Anterior cingulate cortex (tissue), 58 donors: ENCODE data around the gene HTRA1.

ENCODE experiments used
- DNase-seq, 58 donors: peaks; one replicate each; lab custom pipeline; 2025; lab: John Stamatoyannopoulos, UW

HTRA1 gene

GRCh38 chr10:122454071-122454470, 7.3 kb upstream of the HTRA1 start:
- no peak for DNase-seq

GRCh38 chr10:122454603-122455080, 6.7 kb upstream of the HTRA1 start, which contains the start of gene ARMS2:
ARMS2 (plus strand) TSS chr10:122454653; CDS start chr10:122454728, 75 bp downstream.
- DNase-seq, result no peak

GRCh38 chr10:122455376-122456079, 5.8 kb upstream of the HTRA1 start:
- DNase-seq, result no peak

GRCh38 chr10:122457934-122458333, 3.4 kb upstream of the HTRA1 start:
- DNase-seq, result peak in 7 of 58 donors; percentile 15 to 56 (median 38)

- peak in 11 of 58 donors; percentile 23 to 62 (median 39) for DNase-seq
These were observed 2.7 kb upstream of the HTRA1 start for GRCh38 chr10:122458693-122459092.

- no peak for DNase-seq
These were observed 1.6 kb upstream of the HTRA1 start for GRCh38 chr10:122459561-122460273.

GRCh38 chr10:122460891-122461293, 461 bp upstream of the HTRA1 start:
- DNase-seq, result peak in 3 of 58 donors; percentile 31 to 57 (median 57)

GRCh38 chr10:122461729-122462532, 578 bp downstream of the HTRA1 start:
- peak in 4 of 58 donors; percentile 37 to 61 (median 52) for DNase-seq

- peak in 15 of 58 donors; percentile 22 to 51 (median 42) for DNase-seq
These were observed 1.4 kb downstream of the HTRA1 start for GRCh38 chr10:122462533-122463465.

- peak in 4 of 58 donors; percentile 32 to 63 (median 36) for DNase-seq
These were observed 2.3 kb downstream of the HTRA1 start for GRCh38 chr10:122463466-122464249.

- peak in 1 of 58 donors; percentile 24 for DNase-seq
These were observed 2.8 kb downstream of the HTRA1 start for GRCh38 chr10:122464250-122464510.

GRCh38 chr10:122464586-122464985, 3.2 kb downstream of the HTRA1 start:
- DNase-seq, result peak in 7 of 58 donors; percentile 26 to 58 (median 30)

- no peak for DNase-seq
These were observed 4.2 kb downstream of the HTRA1 start for GRCh38 chr10:122465401-122466040.

GRCh38 chr10:122466951-122467381, 5.6 kb downstream of the HTRA1 start:
- DNase-seq, result no peak

GRCh38 chr10:122467701-122468100, 6.3 kb downstream of the HTRA1 start:
- no peak for DNase-seq

GRCh38 chr10:122468307-122468925, 7.1 kb downstream of the HTRA1 start:
- DNase-seq, result no peak

GRCh38 chr10:122468926-122469781, 7.8 kb downstream of the HTRA1 start:
- peak in 11 of 58 donors; percentile 28 to 81 (median 45) for DNase-seq
